Measurements from ENCODE around the gene APOH.

- TF ChIP-seq CTCF (IDR thresholded peaks at IDR 0.05) (peak; percentile 35 to 90 (median 82)), POLR2A (IDR thresholded peaks at IDR 0.05) (no peak)
Measured at GRCh38 chr17:66255112-66255511, 25.9 kb upstream of the APOH start.

Measured in adrenal gland (tissue), 5 donors.